ENCODE results near the gene NETO1.

- no peak for TF ChIP-seq CTCF (IDR thresholded peaks at IDR 0.05)
- no peak for TF ChIP-seq POLR2A (IDR thresholded peaks at IDR 0.05)
- no peak for TF ChIP-seq POLR2AphosphoS5 (IDR thresholded peaks at IDR 0.05)
Measured at GRCh38 chr18:72903033-72903432, 35.2 kb upstream of the NETO1 start.
